ACC112 (cell line): ENCODE measurements around the gene PROK1.

Experiments used
- H2AFZ ChIP-seq: fragments of 200-600 bp; sonication (generic); one replicate; pipeline ENCODE4 v1.6.0; 2017; ENCODE audit warnings: antibody characterized with exemption, low read length; ENCODE audit not compliant: unreplicated experiment
- H3K27ac ChIP-seq: fragments of 200-600 bp; sonication (generic); 2 replicates; pipeline ENCODE4 v1.5.1; 2014; ENCODE audit warnings: low read depth, mild to moderate bottlenecking, antibody characterized with exemption, low read length, moderate library complexity
- H3K27me3 ChIP-seq: fragments of 200-600 bp; sonication (generic); 2 replicates; pipeline ENCODE4 v1.6.1; 2014; ENCODE audit warnings: mild to moderate bottlenecking, antibody characterized with exemption, low read length, moderate library complexity, mixed read lengths; ENCODE audit not compliant: insufficient read depth
- H3K36me3 ChIP-seq: fragments of 200-600 bp; sonication (generic); 2 replicates; pipeline ENCODE4 v1.6.1; 2016; ENCODE audit warnings: mild to moderate bottlenecking, antibody characterized with exemption, low read length, moderate library complexity, mixed read lengths; ENCODE audit not compliant: insufficient read depth
- H3K4me1 ChIP-seq: fragments of 200-600 bp; sonication (generic); one replicate; pipeline ENCODE4 v1.6.1; 2016; ENCODE audit warnings: low read length, mixed read lengths; ENCODE audit not compliant: insufficient read depth, unreplicated experiment, control insufficient read depth
- H3K4me3 ChIP-seq: fragments of 200-600 bp; sonication (generic); 2 replicates; pipeline ENCODE4 v1.5.1; 2014; ENCODE audit warnings: mild to moderate bottlenecking, low read depth, low read length
- H3K79me2 ChIP-seq: fragments of 200-600 bp; sonication (generic); one replicate; pipeline ENCODE4 v1.6.0; 2016; ENCODE audit warnings: low read length; ENCODE audit not compliant: control insufficient read depth, unreplicated experiment, insufficient read depth

PROK1 gene

DNA sequence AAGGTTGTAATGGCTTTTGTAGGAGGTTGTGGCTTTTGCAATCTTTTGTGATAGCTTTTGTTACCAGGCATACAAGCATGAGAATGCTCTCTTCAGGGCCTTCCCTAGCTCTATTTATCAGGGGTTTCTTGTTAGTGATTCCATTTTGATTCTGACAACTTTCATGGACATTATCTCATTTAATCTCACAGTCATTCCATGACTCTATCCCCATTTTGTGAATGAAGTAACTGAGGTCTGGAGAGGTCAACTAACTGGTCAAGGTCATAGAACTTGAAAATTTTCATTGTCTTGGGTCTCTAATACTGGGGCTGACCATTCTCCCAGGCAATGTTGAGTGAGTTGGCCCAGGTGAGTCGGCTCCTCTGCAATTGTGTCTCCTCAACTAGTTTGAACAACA is 32.2 kb upstream of the PROK1 start:
- no peaks in the 10 kb centered on the region for H3K27me3 ChIP-seq
- no peak overlapping the region for H2AFZ ChIP-seq
- no peaks in the 10 kb centered on the region for H3K79me2 ChIP-seq
- H3K4me3 ChIP-seq: no peak overlapping the region
- no peaks in the 10 kb centered on the region for H3K4me1 ChIP-seq
- H3K36me3 ChIP-seq: no peaks in the 10 kb centered on the region
- H3K27ac ChIP-seq: no peak overlapping the region

DNA sequence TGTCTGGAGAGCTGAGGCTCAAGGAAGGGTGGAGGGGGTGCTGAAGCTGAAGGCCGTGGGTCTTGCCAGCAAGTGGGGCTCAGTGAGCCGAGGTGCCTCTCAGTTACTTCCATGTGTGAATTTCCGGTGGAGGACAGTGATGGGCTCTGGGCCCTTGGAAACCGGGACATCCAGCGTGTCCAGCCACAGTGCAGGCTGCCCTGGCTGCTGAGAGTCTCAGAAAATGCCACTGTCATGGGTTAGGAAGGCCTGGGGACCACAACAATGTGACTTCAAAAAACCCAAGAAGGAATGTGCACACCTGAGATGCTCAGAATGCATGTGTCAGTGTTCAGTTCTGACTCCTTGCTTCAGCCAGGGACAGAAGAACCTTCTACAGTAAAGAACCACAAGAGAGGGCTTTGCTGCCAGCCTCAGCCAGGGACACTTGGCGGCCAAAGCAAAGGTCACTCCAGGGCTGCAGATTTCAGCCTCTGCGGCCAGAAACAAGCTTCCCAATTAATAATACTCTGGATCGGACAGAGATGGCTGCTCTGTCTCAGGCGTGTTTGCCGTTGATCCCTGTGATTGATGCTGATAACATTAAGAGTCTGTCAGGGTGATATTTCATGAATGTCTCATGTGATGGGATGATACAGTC is 30.8 kb upstream of the PROK1 start:
- no peaks in the 10 kb centered on the region for H3K4me1 ChIP-seq
- H3K27ac ChIP-seq: no peak overlapping the region
- no peak overlapping the region for H3K4me3 ChIP-seq
- H3K27me3 ChIP-seq: no peaks in the 10 kb centered on the region
- H2AFZ ChIP-seq: no peak overlapping the region
- H3K36me3 ChIP-seq: no peaks in the 10 kb centered on the region
- H3K79me2 ChIP-seq: no peaks in the 10 kb centered on the region

DNA sequence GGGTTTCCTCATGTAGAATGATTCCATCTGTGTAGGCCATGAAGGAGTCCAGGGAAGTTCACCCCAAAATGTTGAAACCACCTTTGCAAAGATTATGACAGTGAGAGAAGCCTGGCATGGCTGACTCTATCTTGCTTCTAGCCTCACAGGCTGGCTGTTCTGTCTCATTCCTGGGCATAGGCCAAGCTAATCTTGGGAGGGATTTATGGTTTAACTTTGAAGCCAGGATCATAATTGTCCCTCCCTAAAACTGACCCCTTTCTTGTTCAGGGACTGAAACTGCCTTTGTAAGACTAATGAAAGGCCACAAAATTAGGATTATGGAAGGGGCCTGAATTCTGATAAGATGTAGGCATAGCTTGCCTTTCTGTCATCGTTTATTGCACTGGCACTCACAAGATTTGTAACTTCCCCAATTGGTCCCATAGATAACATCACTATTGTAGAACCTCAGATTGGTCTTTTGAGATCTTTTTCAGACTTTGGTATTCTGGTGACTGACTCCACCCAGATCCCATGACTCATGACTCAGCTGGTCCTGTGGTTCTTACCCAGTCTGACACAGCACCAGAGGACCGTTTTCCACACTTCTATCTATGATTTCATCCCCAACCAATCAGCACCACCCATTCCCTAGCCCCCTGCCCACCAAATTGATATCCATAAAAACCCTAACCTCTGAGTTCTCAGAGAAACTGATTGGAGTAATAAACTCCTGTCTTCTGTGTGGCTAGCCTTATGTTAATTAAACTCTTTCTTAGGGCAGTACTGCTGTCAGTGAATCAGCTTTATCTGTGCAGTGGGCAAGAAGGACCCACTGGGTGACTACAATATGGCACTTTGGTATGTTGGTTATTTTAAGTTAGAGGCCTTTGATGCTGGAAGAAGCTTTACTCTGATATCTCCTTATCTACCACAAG is 29.8 kb upstream of the PROK1 start:
- no peak overlapping the region for H2AFZ ChIP-seq
- H3K36me3 ChIP-seq: no peaks in the 10 kb centered on the region
- H3K79me2 ChIP-seq: no peaks in the 10 kb centered on the region
- H3K4me3 ChIP-seq: no peak overlapping the region
- no peaks in the 10 kb centered on the region for H3K27me3 ChIP-seq
- H3K27ac ChIP-seq: no peak overlapping the region
- H3K4me1 ChIP-seq: no peaks in the 10 kb centered on the region

DNA sequence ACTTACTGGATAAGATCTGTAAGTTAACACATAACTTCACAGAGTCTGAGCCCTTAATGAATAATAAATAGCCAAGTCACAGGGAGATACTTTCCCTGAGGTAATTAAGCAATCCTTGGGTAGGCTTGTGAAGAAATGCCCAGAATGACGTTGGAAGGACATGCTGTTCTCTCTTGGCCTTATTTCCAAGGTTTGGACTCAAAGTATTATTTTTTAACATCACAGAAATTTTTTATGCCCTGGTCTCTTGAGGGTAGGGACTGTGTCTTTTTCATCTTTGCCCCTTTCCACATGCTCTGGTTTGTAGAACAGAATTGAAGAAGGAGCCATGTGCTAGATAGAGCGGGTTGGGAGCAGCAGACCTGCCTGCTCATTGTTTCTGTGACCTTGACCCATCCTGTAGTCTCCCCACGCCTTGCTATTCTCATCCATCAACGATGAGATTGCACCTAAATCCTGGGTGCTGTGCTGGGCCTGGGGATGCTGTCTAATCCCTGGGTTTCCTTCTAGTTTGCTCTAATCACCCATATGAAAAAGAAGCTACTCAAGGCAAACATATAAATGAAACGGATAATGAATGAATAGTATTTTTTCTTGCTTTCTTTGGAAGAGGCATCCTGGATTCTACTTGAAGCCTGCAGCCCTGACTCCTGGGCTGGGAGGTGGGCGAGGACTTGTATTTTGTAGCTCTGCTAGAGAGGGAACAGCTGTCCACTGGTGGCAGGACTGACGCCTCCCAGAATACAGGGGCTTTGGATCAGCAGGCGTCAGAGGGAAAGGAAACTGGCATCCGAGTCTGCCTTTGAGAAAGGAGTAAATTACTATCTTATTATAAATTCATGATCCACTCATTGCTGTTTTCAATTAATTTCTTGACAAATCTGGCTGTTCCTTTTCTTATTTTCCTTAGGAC is 26.0 kb upstream of the PROK1 start:
- no peaks in the 10 kb centered on the region for H3K79me2 ChIP-seq
- H2AFZ ChIP-seq: no peak overlapping the region
- H3K36me3 ChIP-seq: no peaks in the 10 kb centered on the region
- H3K27ac ChIP-seq: no peak overlapping the region
- no peak overlapping the region for H3K4me3 ChIP-seq
- peaks cover 5% of the 10 kb centered on the region; the same call in 1 of the 2 replicates for H3K27me3 ChIP-seq
- no peaks in the 10 kb centered on the region for H3K4me1 ChIP-seq

DNA sequence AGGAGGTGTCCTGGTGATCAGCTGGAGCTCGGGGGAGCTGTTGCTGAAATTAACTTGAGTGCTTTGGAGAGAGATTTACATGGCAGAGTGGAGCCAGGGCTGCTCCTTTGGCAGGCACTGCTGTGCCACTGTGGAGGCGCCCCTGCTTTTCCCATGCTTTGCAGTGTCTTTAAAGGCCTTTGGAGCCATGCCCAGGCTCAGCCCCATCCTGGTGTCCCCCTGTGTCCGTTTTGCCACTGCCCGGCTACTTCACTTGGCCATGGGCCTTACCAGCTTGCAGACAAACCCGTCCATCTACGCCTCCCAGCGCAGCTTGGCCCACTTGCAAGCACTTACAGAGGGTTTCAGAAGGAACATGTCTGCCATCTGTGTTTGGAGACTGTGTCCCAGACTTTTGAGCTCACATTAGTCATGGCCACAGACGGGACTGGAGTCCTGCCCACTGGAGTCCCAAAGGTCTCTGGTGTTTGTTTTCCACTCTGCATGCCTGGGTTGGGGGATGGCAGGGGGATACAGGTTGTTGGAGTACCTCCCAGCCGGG is 25.3 kb upstream of the PROK1 start:
- no peak overlapping the region for H3K27ac ChIP-seq
- H3K79me2 ChIP-seq: no peaks in the 10 kb centered on the region
- no peak overlapping the region for H2AFZ ChIP-seq

GRCh38 chr1:110426854-110427253 is 24.1 kb upstream of the PROK1 start:
- Histone ChIP-seq H3K27me3 (peaks cover 24% of the 10 kb centered on the region), H3K27ac (no peak overlapping the region), H3K4me3 (no peak overlapping the region)

More for the DNA sequence above, 25.3 kb upstream of the PROK1 start:
- Histone ChIP-seq H3K4me1 (no peaks in the 10 kb centered on the region), H3K27me3 (peaks cover 12% of the 10 kb centered on the region), H3K36me3 (no peaks in the 10 kb centered on the region), H3K4me3 (no peak overlapping the region)

DNA sequence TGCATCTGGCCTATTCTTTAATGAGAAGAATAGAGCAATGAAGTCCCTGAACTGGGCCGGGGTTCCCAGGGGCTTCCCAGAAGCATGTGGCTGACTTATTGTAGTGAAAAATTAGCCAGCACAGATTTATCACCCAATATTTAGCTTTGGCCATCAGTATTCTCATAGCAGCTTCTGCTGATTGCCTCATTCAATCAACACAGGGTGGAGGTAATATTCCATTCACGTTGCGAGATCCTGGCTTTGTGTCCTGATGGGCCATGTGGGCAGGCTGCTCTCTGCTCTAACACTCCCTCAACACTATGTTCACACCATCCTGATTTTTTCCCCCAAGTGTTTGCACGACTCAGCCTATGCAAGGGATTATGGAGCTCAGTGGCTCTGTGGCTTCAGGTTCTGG is 22.0 kb upstream of the PROK1 start:
- H3K4me1 ChIP-seq: no peaks in the 10 kb centered on the region

More at GRCh38 chr1:110426854-110427253, 24.1 kb upstream of the PROK1 start:
- H3K4me1 ChIP-seq: no peaks in the 10 kb centered on the region
- no peaks in the 10 kb centered on the region for H3K36me3 ChIP-seq
- no peaks in the 10 kb centered on the region for H3K79me2 ChIP-seq
- H2AFZ ChIP-seq: no peak overlapping the region

DNA sequence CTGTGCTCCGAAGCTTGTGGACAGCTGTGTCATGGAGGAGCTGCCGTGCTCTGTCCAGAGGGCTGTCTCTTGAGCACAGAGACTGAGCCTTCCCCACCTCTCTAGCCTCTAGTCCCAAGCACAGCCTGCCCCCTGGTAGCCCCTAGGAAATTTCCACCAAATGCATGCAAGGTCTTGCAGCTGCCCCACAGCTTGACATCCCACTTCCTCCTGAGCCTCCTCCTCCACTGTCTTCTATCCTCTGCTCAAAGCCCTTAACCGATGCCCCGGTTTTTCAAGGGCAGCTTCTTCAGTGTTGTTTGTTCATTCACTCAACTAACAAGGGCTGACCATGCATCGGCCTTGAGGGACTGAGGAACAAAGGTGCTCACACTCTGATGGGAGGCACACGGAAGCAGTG is 20.6 kb upstream of the PROK1 start:
- no peak overlapping the region for H3K27ac ChIP-seq
- no peaks in the 10 kb centered on the region for H3K36me3 ChIP-seq
- no peak overlapping the region for H3K4me3 ChIP-seq
- H3K27me3 ChIP-seq: peaks cover 38% of the 10 kb centered on the region
- H3K79me2 ChIP-seq: no peaks in the 10 kb centered on the region
- no peaks in the 10 kb centered on the region for H3K4me1 ChIP-seq
- no peak overlapping the region for H2AFZ ChIP-seq

More for the DNA sequence above, 22.0 kb upstream of the PROK1 start:
- Histone ChIP-seq H3K36me3 (no peaks in the 10 kb centered on the region), H2AFZ (no peak overlapping the region), H3K27me3 (peaks cover 36% of the 10 kb centered on the region), H3K27ac (no peak overlapping the region), H3K4me3 (no peak overlapping the region), H3K79me2 (no peaks in the 10 kb centered on the region)

GRCh38 chr1:110430901-110431300 is 20.0 kb upstream of the PROK1 start:
- Histone ChIP-seq H3K36me3 (no peaks in the 10 kb centered on the region), H3K79me2 (no peaks in the 10 kb centered on the region), H2AFZ (no peak overlapping the region), H3K4me3 (no peak overlapping the region), H3K4me1 (no peaks in the 10 kb centered on the region), H3K27ac (no peak overlapping the region), H3K27me3 (peaks cover 43% of the 10 kb centered on the region)

DNA sequence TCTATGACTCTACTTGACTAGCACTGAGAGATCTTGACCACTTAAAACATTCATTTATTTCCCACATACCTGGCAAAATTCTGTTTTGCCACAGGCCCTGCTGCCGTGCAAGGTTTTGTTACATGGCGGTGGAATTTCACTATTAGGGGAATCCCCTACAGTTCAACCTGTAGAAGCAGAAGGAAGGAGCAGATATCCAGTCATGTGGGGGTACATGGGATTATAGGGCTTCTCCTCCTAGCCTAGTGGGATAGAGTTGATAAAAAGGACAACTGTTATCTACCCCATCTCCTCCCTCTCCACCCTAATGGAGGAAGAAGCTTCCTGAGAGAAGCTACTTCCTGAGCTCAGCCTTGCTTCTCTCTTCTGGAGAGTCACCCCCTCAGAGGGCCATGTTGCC is 17.7 kb upstream of the PROK1 start:
- Histone ChIP-seq H3K4me1 (no peaks in the 10 kb centered on the region), H2AFZ (no peak overlapping the region), H3K79me2 (no peaks in the 10 kb centered on the region), H3K36me3 (no peaks in the 10 kb centered on the region), H3K27me3 (peaks cover 48% of the 10 kb centered on the region), H3K27ac (no peak overlapping the region), H3K4me3 (no peak overlapping the region)
